LNCAP (cell line): ENCODE results near the gene GNAS-AS1.

Experiments used
- CTCF ChIP-seq: fragments of 450-650 bp; IDR thresholded peaks from 2 replicates; pipeline ENCODE4 v1.5.1; 2017; ENCODE audit warnings: mild to moderate bottlenecking

Gene GNAS-AS1

GRCh38 chr20:58807801-58808200 lies 42.9 kb downstream of the GNAS-AS1 start:
- no peak for TF ChIP-seq CTCF

DNA sequence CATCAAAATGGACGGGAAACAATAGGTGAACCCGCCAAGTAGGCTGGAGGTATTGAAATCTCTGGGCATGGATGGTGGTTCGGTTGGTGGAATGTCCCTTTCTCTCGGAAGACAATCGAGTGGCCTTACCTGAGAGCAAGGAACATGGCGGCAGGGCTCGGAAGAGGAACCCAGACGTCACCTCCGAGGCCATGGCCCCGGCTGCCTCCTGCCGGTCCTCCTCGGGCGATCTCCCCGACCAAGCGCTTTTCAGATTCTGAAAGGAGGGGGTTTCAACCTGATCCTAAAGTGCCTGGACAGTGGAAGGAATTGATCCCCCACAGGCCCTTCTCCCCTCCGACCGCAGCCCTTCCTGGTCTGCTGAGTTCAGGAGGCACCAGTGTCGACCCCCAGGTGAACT lies 47.2 kb downstream of the GNAS-AS1 start:
- no peak for TF ChIP-seq CTCF

GRCh38 chr20:58802061-58802460 lies 48.6 kb downstream of the GNAS-AS1 start:
- no peak for TF ChIP-seq CTCF

- no peak for TF ChIP-seq CTCF
These were observed 50.4 kb downstream of the GNAS-AS1 start for GRCh38 chr20:58800134-58800871.

GRCh38 chr20:58797371-58798338 lies 53.0 kb downstream of the GNAS-AS1 start:
- no peak for TF ChIP-seq CTCF

DNA sequence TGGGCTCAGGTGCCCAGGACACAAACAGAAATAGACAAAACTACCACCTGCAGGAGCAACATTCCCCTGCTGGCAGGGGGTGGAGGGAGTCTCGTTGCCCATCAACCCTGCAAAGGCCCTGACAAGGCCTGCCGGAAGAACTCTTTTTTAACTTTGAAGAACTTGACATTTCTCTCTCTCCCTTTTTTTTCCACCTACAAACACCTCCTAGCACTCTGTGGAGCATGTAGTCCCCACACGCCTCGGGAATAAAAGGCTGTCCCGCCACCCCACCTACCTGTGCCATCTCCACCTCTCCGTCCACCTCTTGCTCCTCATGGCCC lies 54.8 kb downstream of the GNAS-AS1 start:
- TF ChIP-seq CTCF: no peak

- no peak for TF ChIP-seq CTCF
These were observed 55.4 kb downstream of the GNAS-AS1 start for GRCh38 chr20:58795181-58795922.
